ENCODE measurements around the gene NFATC3. TPM values are rescaled to one million over a fixed set of nuclear protein-coding genes. Genes with fewer than 3 reads are reported as not detected.
"Not testable (repeated sequence)": the region's sequence is repeated elsewhere in the genome, so short reads cannot be mapped to it uniquely, and the experiment has no call there.

Gene NFATC3
- total RNA-seq, 1 donor from 2014 or later = 15.2 TPM

DNA sequence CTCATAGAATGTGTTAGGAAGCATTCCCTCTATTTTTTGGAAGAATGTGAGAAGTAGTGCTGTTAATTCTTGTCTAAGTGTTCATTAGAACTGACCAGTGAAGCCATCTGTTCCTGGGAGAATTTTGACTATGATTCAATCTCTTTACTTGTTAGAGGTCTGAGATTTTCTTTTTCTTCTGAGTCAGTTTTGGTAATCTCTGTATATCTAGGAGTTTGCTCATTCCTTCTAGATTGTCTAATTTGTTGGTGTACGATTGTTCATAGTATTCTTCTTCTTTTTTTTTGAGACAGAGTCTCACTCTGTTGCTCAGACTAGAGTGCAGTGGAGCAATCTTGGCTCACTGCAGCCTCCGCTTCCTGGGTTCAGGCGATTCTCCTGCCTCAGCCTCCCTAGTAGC is 20.4 kb downstream of the NFATC3 start:
- TF ChIP-seq, protein P1, sequence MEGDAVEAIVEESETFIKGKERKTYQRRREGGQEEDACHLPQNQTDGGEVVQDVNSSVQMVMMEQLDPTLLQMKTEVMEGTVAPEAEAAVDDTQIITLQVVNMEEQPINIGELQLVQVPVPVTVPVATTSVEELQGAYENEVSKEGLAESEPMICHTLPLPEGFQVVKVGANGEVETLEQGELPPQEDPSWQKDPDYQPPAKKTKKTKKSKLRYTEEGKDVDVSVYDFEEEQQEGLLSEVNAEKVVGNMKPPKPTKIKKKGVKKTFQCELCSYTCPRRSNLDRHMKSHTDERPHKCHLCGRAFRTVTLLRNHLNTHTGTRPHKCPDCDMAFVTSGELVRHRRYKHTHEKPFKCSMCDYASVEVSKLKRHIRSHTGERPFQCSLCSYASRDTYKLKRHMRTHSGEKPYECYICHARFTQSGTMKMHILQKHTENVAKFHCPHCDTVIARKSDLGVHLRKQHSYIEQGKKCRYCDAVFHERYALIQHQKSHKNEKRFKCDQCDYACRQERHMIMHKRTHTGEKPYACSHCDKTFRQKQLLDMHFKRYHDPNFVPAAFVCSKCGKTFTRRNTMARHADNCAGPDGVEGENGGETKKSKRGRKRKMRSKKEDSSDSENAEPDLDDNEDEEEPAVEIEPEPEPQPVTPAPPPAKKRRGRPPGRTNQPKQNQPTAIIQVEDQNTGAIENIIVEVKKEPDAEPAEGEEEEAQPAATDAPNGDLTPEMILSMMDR (IDR thresholded peaks at IDR 0.05; ENCODE audit: insufficient read depth, low read length, poor library complexity, severe bottlenecking) = no peak
- Histone ChIP-seq H3K4me3 (ENCODE audit: low read depth, low read length) (no peak overlapping the region), H3K27me3 (ENCODE audit: control insufficient read depth, insufficient read depth, low read length) (no peaks in the 10 kb centered on the region), H3K36me3 (ENCODE audit: control insufficient read depth, insufficient read depth, low read length) (no peaks in the 10 kb centered on the region)
- DNase-seq (ENCODE audit: low read depth) = no peak

DNA sequence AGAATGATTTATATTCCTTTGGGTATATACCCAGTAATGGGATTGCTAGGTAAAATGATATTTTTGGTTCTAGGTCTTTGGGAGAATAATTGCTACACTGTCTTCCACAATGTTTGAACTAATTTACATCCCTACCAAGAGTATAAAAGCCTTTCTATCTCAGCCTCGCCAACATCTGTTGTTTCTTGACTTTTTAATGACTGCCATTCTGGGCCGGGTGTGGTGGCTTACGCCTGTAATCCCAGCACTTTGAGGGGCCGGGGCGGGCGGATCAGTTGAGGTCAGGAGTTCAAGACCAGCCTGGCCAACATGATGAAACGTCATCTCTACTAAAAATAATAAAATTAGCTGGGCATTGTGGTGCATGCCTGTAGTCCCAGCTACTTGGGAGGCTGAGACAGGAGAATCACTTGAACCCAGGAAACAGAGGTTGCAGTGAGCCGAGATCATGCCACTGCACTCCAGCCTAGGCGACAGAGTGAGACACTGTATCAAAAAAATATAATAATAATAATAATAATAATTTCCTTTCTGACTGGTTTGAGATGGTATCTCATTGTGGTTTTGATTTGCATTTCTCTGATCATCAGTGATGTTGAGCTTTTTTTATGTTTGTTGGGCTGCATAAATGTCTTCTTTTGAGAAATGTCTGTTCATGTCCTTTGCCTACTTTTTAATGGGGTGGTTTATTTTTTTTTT is 22.2 kb downstream of the NFATC3 start:
- not testable (repeated sequence) for H3K4me3 ChIP-seq (ENCODE audit: low read depth, low read length); DNase-seq (ENCODE audit: low read depth); H3K27me3 ChIP-seq (ENCODE audit: control insufficient read depth, insufficient read depth, low read length); H3K36me3 ChIP-seq (ENCODE audit: control insufficient read depth, insufficient read depth, low read length)

DNA sequence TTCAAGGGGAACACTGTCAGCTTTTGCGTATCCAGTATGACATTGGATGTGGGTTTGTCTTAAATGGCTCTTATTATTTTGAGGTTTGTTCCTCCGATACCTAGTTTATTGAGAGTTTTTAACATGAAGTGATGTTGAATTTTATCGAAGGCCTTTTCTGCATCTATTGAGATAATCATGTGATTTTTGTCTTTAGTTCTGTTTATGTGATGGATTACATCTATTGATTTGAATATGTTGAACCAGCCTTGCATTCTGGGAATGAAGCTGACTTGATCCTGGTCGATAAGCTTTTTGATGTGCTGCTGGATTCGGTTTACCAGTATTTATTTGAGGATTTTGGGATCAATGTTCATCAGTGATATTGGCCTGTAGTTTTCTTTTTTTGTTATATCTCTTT is 24.0 kb downstream of the NFATC3 start:
- H3K4me3 ChIP-seq (ENCODE audit: low read depth, low read length); DNase-seq (ENCODE audit: low read depth); H3K36me3 ChIP-seq (ENCODE audit: control insufficient read depth, insufficient read depth, low read length); H3K27me3 ChIP-seq (ENCODE audit: control insufficient read depth, insufficient read depth, low read length): not testable (repeated sequence)

DNA sequence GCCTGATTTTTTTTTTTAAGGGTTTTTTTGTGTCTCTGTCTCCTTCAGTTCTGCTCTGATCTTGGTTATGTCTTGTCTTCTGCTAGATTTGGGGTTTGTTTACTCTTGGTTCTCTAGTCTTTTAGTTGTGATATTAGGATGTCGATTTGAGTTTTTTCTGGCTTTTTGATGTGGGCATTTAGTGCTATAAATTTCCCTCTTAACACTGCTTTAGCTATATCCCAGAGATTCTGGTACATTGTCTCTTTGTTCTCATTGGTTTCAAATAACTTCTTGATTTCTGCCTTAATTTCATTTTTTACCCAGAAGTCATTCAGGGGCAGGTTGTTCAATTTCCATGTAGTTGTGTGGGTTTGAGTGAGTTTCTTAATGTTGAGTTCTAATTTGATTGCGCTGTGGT is 25.4 kb downstream of the NFATC3 start:
- not testable (repeated sequence) for H3K4me3 ChIP-seq (ENCODE audit: low read depth, low read length); DNase-seq (ENCODE audit: low read depth); H3K36me3 ChIP-seq (ENCODE audit: control insufficient read depth, insufficient read depth, low read length); H3K27me3 ChIP-seq (ENCODE audit: control insufficient read depth, insufficient read depth, low read length)

DNA sequence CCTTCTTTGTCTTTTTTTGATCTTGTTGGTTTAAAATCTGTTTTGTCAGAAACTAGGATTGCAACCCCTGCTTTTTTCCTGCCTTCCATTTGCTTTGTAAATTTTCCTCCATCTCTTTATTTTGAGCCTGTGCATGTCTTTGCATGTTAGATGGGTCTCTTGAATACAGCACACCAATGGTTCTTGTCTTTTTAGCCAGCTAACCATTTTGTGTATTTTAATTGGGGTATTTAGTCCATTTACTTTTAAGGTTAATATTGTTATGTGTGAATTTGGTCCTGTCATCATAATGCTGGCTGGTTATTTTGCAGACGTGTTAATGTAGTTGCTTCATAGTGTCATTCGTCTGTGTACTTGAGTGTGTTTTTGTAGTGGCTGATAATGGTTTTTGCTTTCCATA is 26.2 kb downstream of the NFATC3 start:
- no peak overlapping the region for H3K4me3 ChIP-seq (ENCODE audit: low read depth, low read length)
- DNase-seq (ENCODE audit: low read depth) = no peak
- TF ChIP-seq, protein P1 (IDR thresholded peaks at IDR 0.05; ENCODE audit: insufficient read depth, low read length, poor library complexity, severe bottlenecking) = no peak
- H3K27me3 ChIP-seq (ENCODE audit: control insufficient read depth, insufficient read depth, low read length) = no peaks in the 10 kb centered on the region
- H3K36me3 ChIP-seq (ENCODE audit: control insufficient read depth, insufficient read depth, low read length) = no peaks in the 10 kb centered on the region

DNA sequence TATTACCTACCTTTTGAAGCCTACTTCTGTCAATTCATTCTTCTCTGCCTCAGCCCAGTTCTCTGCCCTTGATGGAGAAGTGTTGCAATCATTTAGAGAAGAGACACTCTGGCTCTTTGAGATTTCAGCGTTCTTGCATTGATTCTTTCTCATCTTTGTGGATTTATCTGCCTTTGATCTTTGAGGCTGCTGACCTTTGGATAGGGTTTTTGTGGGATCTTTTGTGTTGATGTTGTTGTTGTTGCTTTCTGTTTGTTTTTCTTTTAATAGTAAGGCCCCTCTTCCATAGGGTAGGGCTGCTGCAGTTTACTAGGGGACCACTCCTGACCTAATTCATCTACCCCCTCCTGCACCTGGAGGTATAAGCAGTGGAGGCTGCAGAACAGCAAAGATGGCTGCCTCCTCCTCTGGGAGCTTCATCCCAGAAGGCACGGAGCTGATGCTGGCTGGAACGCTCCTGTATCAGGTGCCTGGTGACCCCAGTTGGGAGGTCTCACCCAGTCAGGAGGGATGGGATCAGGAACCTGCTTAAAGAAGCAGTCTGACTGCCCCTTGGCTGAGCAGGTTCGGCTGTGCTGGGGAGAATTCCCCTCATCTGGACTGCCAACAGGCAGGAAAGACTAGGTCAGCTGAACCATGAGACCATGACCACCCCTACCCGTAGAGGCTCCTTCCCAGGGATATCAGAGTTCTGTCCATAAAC is 28.0 kb downstream of the NFATC3 start:
- Histone ChIP-seq H3K27me3 (ENCODE audit: control insufficient read depth, insufficient read depth, low read length) (no peaks in the 10 kb centered on the region), H3K36me3 (ENCODE audit: control insufficient read depth, insufficient read depth, low read length) (no peaks in the 10 kb centered on the region), H3K4me3 (ENCODE audit: low read depth, low read length) (no peak overlapping the region)
- TF ChIP-seq, protein P1 (IDR thresholded peaks at IDR 0.05; ENCODE audit: insufficient read depth, low read length, poor library complexity, severe bottlenecking) = no peak
- DNase-seq (ENCODE audit: low read depth) = no peak

DNA sequence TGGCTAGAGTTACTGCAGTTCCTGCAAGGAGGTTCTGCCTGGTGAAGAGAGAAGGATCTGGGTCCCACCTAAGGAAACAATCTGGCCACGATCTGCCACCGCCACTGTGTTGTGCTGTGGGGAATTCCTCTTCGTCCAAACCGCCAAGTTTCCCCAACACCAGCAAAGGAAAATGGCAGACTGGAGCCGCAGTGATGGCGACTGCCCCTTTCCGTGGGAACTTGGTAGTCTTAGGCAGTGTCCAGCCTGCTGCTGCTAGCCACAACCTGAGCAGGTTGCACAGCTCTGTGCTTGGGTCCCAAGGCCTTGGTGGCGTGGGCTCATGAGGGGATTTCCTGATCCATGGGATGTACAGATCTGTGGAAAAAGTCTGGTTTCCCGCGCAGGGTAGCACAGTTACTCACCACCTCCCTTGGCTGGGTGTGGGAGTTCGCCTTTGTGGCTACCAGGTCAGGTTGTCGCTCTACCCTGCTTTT is 28.6 kb downstream of the NFATC3 start:
- TF ChIP-seq, protein P1 (IDR thresholded peaks at IDR 0.05; ENCODE audit: insufficient read depth, low read length, poor library complexity, severe bottlenecking) = no peak
- Histone ChIP-seq H3K4me3 (ENCODE audit: low read depth, low read length) (no peak overlapping the region), H3K27me3 (ENCODE audit: control insufficient read depth, insufficient read depth, low read length) (no peaks in the 10 kb centered on the region), H3K36me3 (ENCODE audit: control insufficient read depth, insufficient read depth, low read length) (no peaks in the 10 kb centered on the region)
- no peak for DNase-seq (ENCODE audit: low read depth)

DNA sequence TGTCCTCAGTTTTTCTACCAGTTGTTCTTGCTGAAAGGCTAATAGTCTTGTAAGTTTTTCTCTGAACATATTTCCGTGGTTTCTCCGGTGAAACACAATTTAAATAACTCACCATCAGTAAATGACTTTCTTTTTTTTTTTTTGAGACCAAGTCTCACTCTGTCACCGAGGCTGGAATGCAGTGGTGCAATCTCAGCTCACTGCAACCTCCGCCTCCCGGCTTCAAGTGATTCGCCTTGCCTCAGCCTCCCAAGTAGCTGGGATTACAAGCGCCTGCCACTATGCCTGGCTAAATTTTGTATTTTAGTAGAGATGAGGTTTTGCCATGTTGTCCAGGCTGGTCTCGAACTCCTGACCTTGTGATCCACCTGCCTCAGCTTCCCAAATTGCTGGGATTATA is 29.8 kb downstream of the NFATC3 start:
- not testable (repeated sequence) for DNase-seq (ENCODE audit: low read depth); H3K36me3 ChIP-seq (ENCODE audit: control insufficient read depth, insufficient read depth, low read length); H3K27me3 ChIP-seq (ENCODE audit: control insufficient read depth, insufficient read depth, low read length); H3K4me3 ChIP-seq (ENCODE audit: low read depth, low read length)

Data from kidney epithelial cell (primary cell).